Measurements from ENCODE around the gene DOCK4. TPM values are rescaled to one million over a fixed set of nuclear protein-coding genes. Genes with fewer than 3 reads are reported as not detected.

Gene DOCK4
- total and polyA plus RNA-seq, 4 donors = 7.2 to 48.9 (median 12.8) TPM

GRCh38 chr7:112022128-112022527, 184.1 kb downstream of the DOCK4 start:
- WGBS = 74% methylated on average over 6 of the region's 6 CpGs

More at GRCh38 chr7:112022128-112022527, 184.1 kb downstream of the DOCK4 start:
- TF ChIP-seq MAX (IDR thresholded peaks at IDR 0.05) (no peak), CTCF (IDR thresholded peaks at IDR 0.05; ENCODE audit: low read depth, low read length, missing input control) (no peak), REST (IDR thresholded peaks at IDR 0.05) (no peak), RAD21 (IDR thresholded peaks at IDR 0.05) (no peak), FOXA2 (IDR thresholded peaks at IDR 0.05) (no peak), YY1 (IDR thresholded peaks at IDR 0.05) (no peak), RXRA (IDR thresholded peaks at IDR 0.05) (no peak), HNF4G (IDR thresholded peaks at IDR 0.05) (no peak), GABPA (IDR thresholded peaks at IDR 0.05 in 1 of 2, conservative IDR thresholded peaks at IDR 0.05 in 1 of 2) (no peak), EGR1 (IDR thresholded peaks at IDR 0.05; ENCODE audit: low read depth in 2 of 2) (no peak), SP1 (IDR thresholded peaks at IDR 0.05) (no peak)
- TF ChIP-seq, protein P1, sequence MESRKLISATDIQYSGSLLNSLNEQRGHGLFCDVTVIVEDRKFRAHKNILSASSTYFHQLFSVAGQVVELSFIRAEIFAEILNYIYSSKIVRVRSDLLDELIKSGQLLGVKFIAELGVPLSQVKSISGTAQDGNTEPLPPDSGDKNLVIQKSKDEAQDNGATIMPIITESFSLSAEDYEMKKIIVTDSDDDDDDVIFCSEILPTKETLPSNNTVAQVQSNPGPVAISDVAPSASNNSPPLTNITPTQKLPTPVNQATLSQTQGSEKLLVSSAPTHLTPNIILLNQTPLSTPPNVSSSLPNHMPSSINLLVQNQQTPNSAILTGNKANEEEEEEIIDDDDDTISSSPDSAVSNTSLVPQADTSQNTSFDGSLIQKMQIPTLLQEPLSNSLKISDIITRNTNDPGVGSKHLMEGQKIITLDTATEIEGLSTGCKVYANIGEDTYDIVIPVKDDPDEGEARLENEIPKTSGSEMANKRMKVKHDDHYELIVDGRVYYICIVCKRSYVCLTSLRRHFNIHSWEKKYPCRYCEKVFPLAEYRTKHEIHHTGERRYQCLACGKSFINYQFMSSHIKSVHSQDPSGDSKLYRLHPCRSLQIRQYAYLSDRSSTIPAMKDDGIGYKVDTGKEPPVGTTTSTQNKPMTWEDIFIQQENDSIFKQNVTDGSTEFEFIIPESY (IDR thresholded peaks at IDR 0.05) = no peak
- Histone ChIP-seq H3K36me3 (ENCODE audit: control insufficient read depth in 4 of 4, insufficient read depth in 3 of 4, low read depth in 1 of 4, low read length in 3 of 4) (no peaks in the 10 kb centered on the region), H3K9me3 (ENCODE audit: control insufficient read depth in 4 of 4, low read length in 3 of 4) (no peaks in the 10 kb centered on the region), H3K27ac (ENCODE audit: low read depth in 1 of 2, low read length in 2 of 2) (no peak overlapping the region), H3K27me3 (ENCODE audit: control insufficient read depth in 4 of 4, insufficient read depth in 4 of 4, low read length in 3 of 4) (no peaks in the 10 kb centered on the region), H3K4me3 (ENCODE audit: low read depth in 1 of 3, low read length in 3 of 3) (no peak overlapping the region), H3K9ac (ENCODE audit: low read depth in 1 of 2, low read length in 2 of 2) (no peak overlapping the region), H3K4me1 (ENCODE audit: control insufficient read depth in 4 of 4, insufficient read depth in 4 of 4, low read length in 3 of 4) (peaks cover 4 to 20% (median 16%) of the 10 kb centered on the region in 4 donors)
- no peak for DNase-seq (ENCODE audit: low spot score)

Data from liver (tissue), 9 donors.